GM12891 (cell line): ENCODE measurements around the gene RUNX1.

Source experiments
- POLR2A ChIP-seq: IDR thresholded peaks from 2 replicates; pipeline ENCODE4 v1.6.1; 2011; ENCODE audit warnings: low read depth, low read length, control low read depth
- POLR2AphosphoS5 ChIP-seq: IDR thresholded peaks from 2 replicates; pipeline ENCODE4 v1.6.1; 2011; ENCODE audit warnings: low read depth, low read length, control low read depth
- POU2F2 ChIP-seq: IDR thresholded peaks from 2 replicates; pipeline ENCODE4 v1.6.1; 2011; ENCODE audit warnings: low read depth, mild to moderate bottlenecking, control low read depth, low read length, moderate library complexity

- 0 out of 2 replicates have a peak, but pooled peaks have one; percentile 45 for TF ChIP-seq POLR2AphosphoS5
- TF ChIP-seq POLR2A, result peak; percentile 33; the same call in 1 of the 2 replicates
- TF ChIP-seq POU2F2, result no peak
Observed at GRCh38 chr21:34886240-34887104, 162.6 kb downstream of the RUNX1 start.
